H1 (cell line): ENCODE results near the gene TMEM129. TPM values are rescaled to one million over a fixed set of nuclear protein-coding genes. Genes with fewer than 3 reads are reported as not detected.

Experiments
- CTCF ChIA-PET: fragments of 300-600 bp; sonication (Branson Sonifier 250); formaldehyde crosslinking; loops from one replicate; lab custom pipeline; 2021; ENCODE audit not compliant: partially characterized antibody; lab: Charles Lee
- POLR2A ChIA-PET: fragments of 300-600 bp; sonication (Branson Sonifier 250); formaldehyde crosslinking; loops from one replicate; lab custom pipeline; 2021; ENCODE audit warnings: inconsistent platforms; ENCODE audit not compliant: partially characterized antibody; lab: Charles Lee
- DNase-seq, 2 experiments: peaks; one replicate each; pipeline versions ENCODE4 v3.0.0 to v3.0.0-alpha.2; 2010 to 2022; ENCODE audit warnings: low spot score in 2 of 2, low read depth in 1 of 2, mixed read lengths in 1 of 2
- FAIRE-seq: peaks from 2 replicates; lab custom pipeline; 2011; peaks lifted over from hg19 to GRCh38; lab: Jason Lieb, UNC
- H2AFZ ChIP-seq: 2 replicates; pipeline ENCODE4 v1.8.1; 2012; ENCODE audit warnings: low read length, inconsistent platforms
- H2AK5ac ChIP-seq: 2 replicates; pipeline ENCODE4 v1.6.1; 2013; ENCODE audit warnings: low read depth, low read length
- H2BK120ac ChIP-seq: replicated peaks from 2 replicates; pipeline ENCODE3; 2013; ENCODE audit warnings: low read depth, low read length, inconsistent platforms
- H2BK12ac ChIP-seq: 2 replicates; pipeline ENCODE4 v1.6.1; 2013; ENCODE audit warnings: low read depth, low read length
- H2BK15ac ChIP-seq: 2 replicates; pipeline ENCODE4 v1.6.1; 2013; ENCODE audit warnings: low read length
- H2BK20ac ChIP-seq: 2 replicates; pipeline ENCODE4 v1.6.1; 2013; ENCODE audit warnings: low read length
- H2BK5ac ChIP-seq: 2 replicates; pipeline ENCODE4 v1.6.1; 2013; ENCODE audit warnings: low read depth, low read length
- H3K14ac ChIP-seq: 2 replicates; pipeline ENCODE4 v1.6.1; 2013; ENCODE audit warnings: inconsistent platforms; ENCODE audit not compliant: insufficient read length
- H3K18ac ChIP-seq: 2 replicates; pipeline ENCODE4 v1.6.1; 2013; ENCODE audit warnings: low read length; ENCODE audit errors: extremely low read depth
- H3K23ac ChIP-seq: 2 replicates; pipeline ENCODE4 v1.6.1; 2013; ENCODE audit warnings: inconsistent platforms; ENCODE audit not compliant: insufficient read length
- H3K23me2 ChIP-seq: 2 replicates; pipeline ENCODE4 v1.6.1; 2013; ENCODE audit warnings: low read depth, low read length
- H3K27ac ChIP-seq: 2 replicates; pipeline ENCODE4 v1.6.1; 2011; ENCODE audit warnings: low read depth, low read length, inconsistent platforms
- H3K27me3 ChIP-seq, 4 experiments: replicated peaks in 1 of 4; 1 replicate in 1 of 4; 2 replicates in 3 of 4; pipeline versions ENCODE4 v1.6.1 to v1.8.1; 2011 to 2013; ENCODE audit warnings: low read length in 3 of 4, mild to moderate bottlenecking in 3 of 4, inconsistent platforms in 2 of 4, mixed read lengths in 2 of 4, moderate library complexity in 1 of 4; ENCODE audit not compliant: control insufficient read depth in 3 of 4, insufficient read depth in 3 of 4; ENCODE audit errors: extremely low read depth in 1 of 4
- H3K36me3 ChIP-seq, 4 experiments: 2 replicates each; pipeline versions ENCODE4 v1.6.1 to v1.8.1; 2011 to 2013; ENCODE audit warnings: mild to moderate bottlenecking in 4 of 4, low read length in 3 of 4, moderate library complexity in 2 of 4, control low read depth in 1 of 4, inconsistent platforms in 1 of 4; ENCODE audit not compliant: insufficient read depth in 4 of 4, control insufficient read depth in 2 of 4
- H3K4ac ChIP-seq: replicated peaks from 2 replicates; pipeline ENCODE3; 2013; ENCODE audit warnings: low read length, low read depth, mixed read lengths, inconsistent platforms; ENCODE audit not compliant: insufficient read length
- H3K4me1 ChIP-seq, 4 experiments: replicated peaks in 1 of 4; 1 replicate in 1 of 4; 2 replicates in 3 of 4; pipeline versions ENCODE4 v1.6.1 to v1.8.1; 2011 to 2013; ENCODE audit warnings: low read length in 3 of 4, inconsistent platforms in 2 of 4, mixed read lengths in 1 of 4; ENCODE audit not compliant: insufficient read depth in 4 of 4, control insufficient read depth in 3 of 4
- H3K4me2 ChIP-seq, 2 experiments: 2 replicates each; pipeline versions ENCODE4 v1.6.1 to v1.8.1; 2011 to 2013; ENCODE audit warnings: low read depth in 2 of 2, low read length in 2 of 2, control low read depth in 1 of 2, inconsistent platforms in 1 of 2, mild to moderate bottlenecking in 1 of 2; ENCODE audit not compliant: insufficient read depth in 1 of 2
- H3K4me3 ChIP-seq, 4 experiments: fragments of 200-600, 300-600 bp in 1 of 4; sonication (generic), shearing (Covaris generic), sonication (Bioruptor Twin) in 1 of 4; 2 replicates each; pipeline versions ENCODE4 v1.5.1 to v1.8.1; 2011 to 2016; ENCODE audit warnings: low read length in 4 of 4, low read depth in 3 of 4, control low read depth in 2 of 4, inconsistent platforms in 2 of 4, mild to moderate bottlenecking in 2 of 4, mixed read lengths in 1 of 4, moderate library complexity in 1 of 4; ENCODE audit not compliant: insufficient read depth in 2 of 4; ENCODE audit errors: extremely low read depth in 1 of 4
- H3K56ac ChIP-seq: replicated peaks from 2 replicates; pipeline ENCODE3; 2013; ENCODE audit warnings: low read depth, mild to moderate bottlenecking, mixed read lengths, low read length, inconsistent platforms; ENCODE audit not compliant: insufficient read length
- H3K79me1 ChIP-seq: 2 replicates; pipeline ENCODE4 v1.6.1; 2013; ENCODE audit warnings: low read depth, low read length, control low read depth
- H3K79me2 ChIP-seq, 2 experiments: 2 replicates each; pipeline versions ENCODE4 v1.6.1 to v1.8.1; 2012 to 2013; ENCODE audit warnings: low read length in 2 of 2, mild to moderate bottlenecking in 2 of 2, inconsistent platforms in 1 of 2; ENCODE audit not compliant: insufficient read depth in 2 of 2, control insufficient read depth in 1 of 2
- H3K9ac ChIP-seq, 4 experiments: replicated peaks in 1 of 4; 1 replicate in 1 of 4; 2 replicates in 3 of 4; pipeline versions ENCODE4 v1.6.1 to v1.8.1; 2011 to 2013; ENCODE audit warnings: low read depth in 3 of 4, low read length in 3 of 4, control low read depth in 2 of 4, mild to moderate bottlenecking in 2 of 4, moderate library complexity in 2 of 4, inconsistent platforms in 1 of 4; ENCODE audit errors: extremely low read depth in 1 of 4
- H3K9me3 ChIP-seq, 2 experiments: 2 replicates each; pipeline versions ENCODE4 v1.6.1 to v1.8.1; 2012 to 2013; ENCODE audit warnings: mild to moderate bottlenecking in 2 of 2, moderate library complexity in 2 of 2, control low read depth in 1 of 2, inconsistent platforms in 1 of 2, low read depth in 1 of 2, low read length in 1 of 2, mixed read lengths in 1 of 2; ENCODE audit not compliant: insufficient read depth in 2 of 2
- H4K20me1 ChIP-seq, 2 experiments: replicated peaks in 1 of 2; 2 replicates each; pipeline versions ENCODE3 to v1.8.1; 2011 to 2013; ENCODE audit warnings: inconsistent platforms in 2 of 2, low read length in 2 of 2, mild to moderate bottlenecking in 1 of 2; ENCODE audit not compliant: insufficient read depth in 2 of 2, control insufficient read depth in 1 of 2
- H4K5ac ChIP-seq: 2 replicates; pipeline ENCODE4 v1.6.1; 2013; ENCODE audit warnings: low read length, low read depth, mixed read lengths, inconsistent platforms; ENCODE audit not compliant: insufficient read length
- H4K8ac ChIP-seq: 2 replicates; pipeline ENCODE4 v1.8.0; 2013; ENCODE audit warnings: mild to moderate bottlenecking, moderate library complexity, low read length, inconsistent platforms; ENCODE audit not compliant: insufficient read depth; ENCODE audit errors: extremely low read depth
- H4K91ac ChIP-seq: replicated peaks from 2 replicates; pipeline ENCODE3; 2013; ENCODE audit warnings: low read length, mixed read lengths, inconsistent platforms; ENCODE audit not compliant: insufficient read length
- BRCA1 ChIP-seq: IDR thresholded peaks from 2 replicates; pipeline ENCODE4 v1.6.1; 2012; ENCODE audit warnings: low read depth, low read length, improper control_type of control experiment
- KDM4A ChIP-seq: IDR thresholded peaks from one replicate; pipeline ENCODE4 v1.7.1; 2012; ENCODE audit warnings: low read depth, mild to moderate bottlenecking, moderate library complexity, low read length, inconsistent platforms; ENCODE audit not compliant: severe bottlenecking
- NRF1 ChIP-seq: IDR thresholded peaks from 2 replicates; pipeline ENCODE4 v1.6.1; 2011; ENCODE audit warnings: mild to moderate bottlenecking, low read depth, low read length, improper control_type of control experiment
- POLR2AphosphoS5 ChIP-seq: IDR thresholded peaks from 2 replicates; pipeline ENCODE4 v1.6.1; 2011; ENCODE audit warnings: low read depth, low read length
- SP1 ChIP-seq: IDR thresholded peaks from 2 replicates; pipeline ENCODE4 v1.6.1; 2011; ENCODE audit warnings: low read depth, low read length
- SP2 ChIP-seq: IDR thresholded peaks from 2 replicates; pipeline ENCODE4 v1.6.1; 2012; ENCODE audit warnings: mild to moderate bottlenecking, low read length, inconsistent platforms
- WGBS, 2 experiments: shearing (Covaris generic) in 1 of 2; methylation state at CpG; one replicate each; pipeline versions ENCODE4 v1.1.6 to v1.1.7; 2013 to 2015; ENCODE audit warnings: low lambda C conversion rate in 2 of 2, mixed read lengths in 2 of 2, inconsistent platforms in 1 of 2, low coverage in 1 of 2, missing lambda C conversion rate in 1 of 2; ENCODE audit not compliant: insufficient replicate concordance in 2 of 2, insufficient coverage in 1 of 2, insufficient read length in 1 of 2; ENCODE audit errors: extremely low coverage in 1 of 2, missing lambda C conversion rate in 1 of 2; 5-methylcytosine and 5-hydroxymethylcytosine counted together
- polyA plus RNA-seq, 7 experiments: library from polyadenylated mRNA; depleted of rRNA in 3 of 7; stranded (reverse) in 5 of 7; unstranded in 2 of 7; fragments of >200 nt in 5 of 7; fragments of 200-250 nt in 2 of 7; gene quantifications; 1 replicate in 5 of 7; 2 replicates in 1 of 7; 4 replicates in 1 of 7; pipeline versions ENCODE4 v1.2.1 to v1.2.3, GENCODE V29; 2011 to 2013; ENCODE audit warnings: missing spikeins in 2 of 7, mixed read lengths in 2 of 7
- total RNA-seq: library from RNA; stranded (reverse); fragmentation: NEBNext Ultra II Directional; extraction: Animal tissue kit (Norgen Biotek cat#: 25700); gene quantifications from 2 replicates; pipeline ENCODE4 v1.2.1, GENCODE V29; 2021

The TMEM129 gene
- total and polyA plus RNA-seq, 2 of the 8 experiments (the other 6 are each of a cell fraction or from before 2014, with no cell fraction given), result 31.5 to 58.7 TPM

GRCh38 chr4:1678244-1678643 lies 42.9 kb downstream of the TMEM129 start:
- TF ChIP-seq BRCA1 (no peak), NRF1 (no peak), SP1 (no peak), POLR2AphosphoS5 (no peak), KDM4A (no peak), SP2 (no peak)
- Histone ChIP-seq H4K5ac (no peak overlapping the region), H4K91ac (no peak overlapping the region), H2BK15ac (no peak overlapping the region), H3K23me2 (no peaks in the 10 kb centered on the region), H3K79me2 (no peaks in the 10 kb centered on the region), H3K9me3 (no peaks in the 10 kb centered on the region), H3K36me3 (no peaks in the 10 kb centered on the region), H2AFZ (no peak overlapping the region), H3K56ac (no peak overlapping the region), H3K18ac (no peak overlapping the region), H2BK20ac (no peak overlapping the region), H3K23ac (no peak overlapping the region), H2BK5ac (no peak overlapping the region), H3K27ac (no peak overlapping the region), H4K8ac (no peak overlapping the region), H3K27me3 (peaks cover 4 to 9% (median 7%) of the 10 kb centered on the region in 4 experiments), H2BK12ac (no peak overlapping the region), H4K20me1 (no peaks in the 10 kb centered on the region), H3K9ac (no peak overlapping the region), H2BK120ac (no peak overlapping the region), H3K79me1 (no peaks in the 10 kb centered on the region; the same call in 1 of the 2 replicates), H3K4me2 (no peak overlapping the region), H2AK5ac (no peak overlapping the region), H3K14ac (no peak overlapping the region), H3K4ac (no peak overlapping the region), H3K4me3 (no peak overlapping the region), H3K4me1 (peaks cover under 1 to 5% (median 1%) of the 10 kb centered on the region in 4 experiments; a peak in 4 of 7 replicates)
- CTCF ChIA-PET, result interaction anchor here (1.3 to 2.5 kb wide), 3 partner anchors 15 to 129 kb away, joined by 3 to 13 read pairs (median 4); no protein-coding TSS in a partner anchor
- no peak for DNase-seq
- no peak for FAIRE-seq
- POLR2A ChIA-PET, result no interaction called here
- 89% methylated on average over 5 of the region's 5 CpGs; no CpG with 5 or more reads in 1 of the 2 experiments for WGBS, 2 experiments
